Mesendoderm (in vitro differentiated cells): ENCODE results near the gene RGS6.

ENCODE experiments used
- DNase-seq: peaks from one replicate; pipeline ENCODE4 v3.0.0; 2013
- H2AK5ac ChIP-seq: 2 replicates; pipeline ENCODE4 v1.6.1; 2013; ENCODE audit warnings: low read length, inconsistent platforms
- H2BK120ac ChIP-seq: 2 replicates; pipeline ENCODE4 v1.6.1; 2013; ENCODE audit warnings: low read depth, mild to moderate bottlenecking, low read length, moderate library complexity, mixed read lengths
- H2BK15ac ChIP-seq: replicated peaks from 2 replicates; pipeline ENCODE4 v1.6.1; 2013; ENCODE audit warnings: low read depth, mild to moderate bottlenecking, moderate library complexity
- H2BK5ac ChIP-seq: 2 replicates; pipeline ENCODE4 v1.6.1; 2013; ENCODE audit warnings: low read length, inconsistent platforms
- H3K18ac ChIP-seq: 2 replicates; pipeline ENCODE4 v1.6.1; 2013; ENCODE audit warnings: mild to moderate bottlenecking, low read length, mixed read lengths
- H3K23ac ChIP-seq: one replicate; pipeline ENCODE4 v1.6.1; 2013; ENCODE audit warnings: low read length
- H3K27ac ChIP-seq: 2 replicates; pipeline ENCODE4 v1.5.1; 2013; ENCODE audit warnings: low read depth, mild to moderate bottlenecking, inconsistent platforms, low read length, moderate library complexity
- H3K27me3 ChIP-seq: 2 replicates; pipeline ENCODE4 v1.6.1; 2013; ENCODE audit warnings: low read length, control low read depth, mild to moderate bottlenecking, inconsistent platforms; ENCODE audit not compliant: insufficient read depth, poor library complexity
- H3K36me3 ChIP-seq: 2 replicates; pipeline ENCODE4 v1.6.1; 2013; ENCODE audit warnings: low read length, inconsistent platforms; ENCODE audit not compliant: control insufficient read depth, insufficient read depth
- H3K4ac ChIP-seq: one replicate; pipeline ENCODE4 v1.6.1; 2013; ENCODE audit warnings: low read depth, mild to moderate bottlenecking, low read length, moderate library complexity
- H3K4me1 ChIP-seq: 2 replicates; pipeline ENCODE4 v1.6.1; 2013; ENCODE audit warnings: low read depth, low read length, inconsistent platforms; ENCODE audit not compliant: control insufficient read depth
- H3K4me2 ChIP-seq: 2 replicates; pipeline ENCODE4 v1.6.1; 2013; ENCODE audit warnings: low read length
- H3K4me3 ChIP-seq: 2 replicates; pipeline ENCODE4 v1.5.1; 2013; ENCODE audit warnings: mild to moderate bottlenecking, low read length
- H3K56ac ChIP-seq: one replicate; pipeline ENCODE4 v1.6.1; 2013; ENCODE audit warnings: low read length
- H3K79me1 ChIP-seq: 2 replicates; pipeline ENCODE4 v1.6.1; 2013; ENCODE audit warnings: low read length, inconsistent platforms
- H3K79me2 ChIP-seq: 2 replicates; pipeline ENCODE4 v1.6.1; 2013; ENCODE audit warnings: mild to moderate bottlenecking, low read length; ENCODE audit not compliant: control insufficient read depth, insufficient read depth
- H3K9ac ChIP-seq: 2 replicates; pipeline ENCODE4 v1.6.1; 2013; ENCODE audit warnings: low read length, inconsistent platforms
- H4K5ac ChIP-seq: one replicate; pipeline ENCODE4 v1.6.1; 2013; ENCODE audit warnings: low read length
- H4K8ac ChIP-seq: one replicate; pipeline ENCODE4 v1.6.1; 2013; ENCODE audit warnings: low read depth, mild to moderate bottlenecking, control low read depth, low read length, moderate library complexity
- WGBS: extraction: QIAGEN DNeasy Blood & Tissue Kit; methylation state at CpG from one replicate; pipeline ENCODE4 v1.1.7; 2013; ENCODE audit warnings: low lambda C conversion rate, missing lambda C conversion rate; ENCODE audit not compliant: insufficient coverage; ENCODE audit errors: extremely low coverage; 5-methylcytosine and 5-hydroxymethylcytosine counted together

RGS6 gene

GRCh38 chr14:72434856-72435255 is 502.6 kb downstream of the RGS6 start:
- Histone ChIP-seq H3K4me1 (peaks cover 2% of the 10 kb centered on the region), H3K4ac (no peak overlapping the region), H3K79me1 (no peaks in the 10 kb centered on the region), H3K9ac (no peak overlapping the region), H2BK5ac (no peak overlapping the region), H3K27me3 (no peaks in the 10 kb centered on the region), H2BK120ac (no peak overlapping the region), H4K5ac (no peak overlapping the region), H3K4me2 (no peak overlapping the region), H3K79me2 (no peaks in the 10 kb centered on the region), H3K27ac (no peak overlapping the region), H3K18ac (no peak overlapping the region), H3K23ac (no peak overlapping the region), H3K56ac (no peak overlapping the region), H3K4me3 (no peak overlapping the region), H4K8ac (no peak overlapping the region), H3K36me3 (no peaks in the 10 kb centered on the region), H2AK5ac (no peak overlapping the region), H2BK15ac (no peak overlapping the region)
- no peak for DNase-seq
- no CpG with 5 or more reads among the region's 2 CpGs for WGBS

DNA sequence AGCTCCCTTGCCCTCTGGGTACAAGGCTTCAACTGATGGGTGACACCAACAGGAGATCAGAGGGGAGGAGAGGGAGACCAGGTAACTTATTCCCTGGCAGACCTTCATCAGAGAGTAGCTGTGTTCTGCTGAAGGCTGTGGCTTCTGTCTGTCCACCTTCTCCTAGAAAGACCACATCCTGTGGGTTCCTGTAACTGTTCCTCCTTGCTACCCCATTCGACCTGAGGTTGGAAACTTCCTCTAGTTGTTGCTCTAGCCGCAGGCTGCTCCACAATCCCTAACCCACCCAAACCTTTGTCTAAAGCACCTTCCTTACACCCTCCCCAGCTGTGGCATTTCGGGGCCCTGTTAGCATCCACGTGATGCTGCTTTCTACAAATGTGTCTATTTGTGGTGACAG is 507.5 kb downstream of the RGS6 start:
- DNase-seq: no peak
- H2BK15ac ChIP-seq: no peak overlapping the region
- H3K4me3 ChIP-seq: no peak overlapping the region
- H3K79me2 ChIP-seq: no peaks in the 10 kb centered on the region
- no peak overlapping the region for H3K4me2 ChIP-seq
- WGBS: no CpG with 5 or more reads among the region's 4 CpGs
- no peak overlapping the region for H3K4ac ChIP-seq
- peaks cover 2% of the 10 kb centered on the region for H3K4me1 ChIP-seq
- H3K23ac ChIP-seq: no peak overlapping the region
- H2BK5ac ChIP-seq: no peak overlapping the region
- no peak overlapping the region for H3K27ac ChIP-seq
- no peak overlapping the region for H3K18ac ChIP-seq
- H4K5ac ChIP-seq: no peak overlapping the region
- no peaks in the 10 kb centered on the region for H3K36me3 ChIP-seq
- no peak overlapping the region for H3K9ac ChIP-seq
- no peak overlapping the region for H2AK5ac ChIP-seq
- no peaks in the 10 kb centered on the region for H3K27me3 ChIP-seq
- no peak overlapping the region for H3K56ac ChIP-seq
- H2BK120ac ChIP-seq: no peak overlapping the region
- H4K8ac ChIP-seq: no peak overlapping the region
- H3K79me1 ChIP-seq: no peaks in the 10 kb centered on the region

- Histone ChIP-seq H3K9ac (no peak overlapping the region), H3K36me3 (no peaks in the 10 kb centered on the region), H2BK15ac (no peak overlapping the region), H2AK5ac (no peak overlapping the region), H3K4me3 (no peak overlapping the region), H3K18ac (no peak overlapping the region), H3K79me1 (no peaks in the 10 kb centered on the region), H3K79me2 (no peaks in the 10 kb centered on the region), H2BK120ac (no peak overlapping the region), H4K5ac (no peak overlapping the region), H3K27ac (no peak overlapping the region), H3K4me1 (no peaks in the 10 kb centered on the region), H2BK5ac (no peak overlapping the region), H3K4me2 (no peak overlapping the region), H3K56ac (no peak overlapping the region), H4K8ac (no peak overlapping the region), H3K23ac (no peak overlapping the region), H3K4ac (no peak overlapping the region), H3K27me3 (no peaks in the 10 kb centered on the region)
- WGBS: no CpG with 5 or more reads among the region's 2 CpGs
- DNase-seq: no peak
These were observed 511.0 kb downstream of the RGS6 start for GRCh38 chr14:72443256-72443655.

GRCh38 chr14:72443991-72444441 is 511.8 kb downstream of the RGS6 start:
- H3K79me2 ChIP-seq: no peaks in the 10 kb centered on the region

DNA sequence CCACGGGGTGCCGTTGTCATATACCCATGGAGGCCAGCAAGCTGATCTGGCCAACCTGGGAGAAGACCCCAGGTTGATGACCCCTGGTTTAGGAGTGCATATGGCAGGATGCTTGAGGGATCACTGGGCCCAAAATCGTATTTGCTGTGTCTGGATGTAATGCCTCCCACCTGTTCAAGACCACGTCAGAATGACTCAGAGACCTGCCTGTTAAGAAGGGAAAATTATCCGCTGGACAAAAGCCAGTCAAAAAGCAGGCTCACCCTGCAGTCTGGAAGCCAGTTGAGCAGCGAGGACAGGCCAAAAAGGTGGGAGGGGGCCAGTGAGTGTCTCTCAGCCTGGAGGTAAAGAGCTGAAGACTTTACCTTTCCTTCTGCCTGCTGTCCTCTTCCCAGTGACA is 512.5 kb downstream of the RGS6 start:
- Histone ChIP-seq H3K36me3 (no peaks in the 10 kb centered on the region), H2BK5ac (no peak overlapping the region), H3K4ac (no peak overlapping the region), H3K4me1 (no peaks in the 10 kb centered on the region), H3K56ac (no peak overlapping the region), H2AK5ac (no peak overlapping the region), H3K27me3 (no peaks in the 10 kb centered on the region), H3K79me1 (no peaks in the 10 kb centered on the region), H3K23ac (no peak overlapping the region), H2BK120ac (no peak overlapping the region), H3K9ac (no peak overlapping the region), H3K4me3 (no peak overlapping the region), H2BK15ac (no peak overlapping the region), H3K18ac (no peak overlapping the region), H4K5ac (no peak overlapping the region), H3K27ac (no peak overlapping the region), H3K79me2 (no peaks in the 10 kb centered on the region), H3K4me2 (no peak overlapping the region), H4K8ac (no peak overlapping the region)
- DNase-seq: no peak
- WGBS: no CpG with 5 or more reads among the region's 6 CpGs

More at GRCh38 chr14:72443991-72444441, 511.8 kb downstream of the RGS6 start:
- Histone ChIP-seq H3K4ac (no peak overlapping the region), H3K27ac (no peak overlapping the region), H3K4me3 (no peak overlapping the region), H3K27me3 (no peaks in the 10 kb centered on the region), H3K79me1 (no peaks in the 10 kb centered on the region), H3K4me1 (no peaks in the 10 kb centered on the region), H3K56ac (no peak overlapping the region), H2BK15ac (no peak overlapping the region), H3K23ac (no peak overlapping the region), H2AK5ac (no peak overlapping the region), H4K5ac (no peak overlapping the region), H3K4me2 (no peak overlapping the region), H4K8ac (no peak overlapping the region), H2BK5ac (no peak overlapping the region), H3K36me3 (no peaks in the 10 kb centered on the region), H3K9ac (no peak overlapping the region), H3K18ac (no peak overlapping the region), H2BK120ac (no peak overlapping the region)
- no CpG with 5 or more reads among the region's 8 CpGs for WGBS
- no peak for DNase-seq

GRCh38 chr14:72448212-72448611 is 516.0 kb downstream of the RGS6 start:
- H3K18ac ChIP-seq: no peak overlapping the region
- no peak overlapping the region for H2BK15ac ChIP-seq
- H3K56ac ChIP-seq: no peak overlapping the region
- H2BK5ac ChIP-seq: no peak overlapping the region
- no peak for DNase-seq
- H3K9ac ChIP-seq: no peak overlapping the region
- no peak overlapping the region for H3K27ac ChIP-seq
- no peaks in the 10 kb centered on the region for H3K36me3 ChIP-seq
- no peak overlapping the region for H2AK5ac ChIP-seq
- H4K8ac ChIP-seq: no peak overlapping the region
- no peak overlapping the region for H3K23ac ChIP-seq
- peaks cover 3% of the 10 kb centered on the region for H3K4me1 ChIP-seq
- no peak overlapping the region for H3K4me3 ChIP-seq
- H3K4me2 ChIP-seq: no peak overlapping the region
- H2BK120ac ChIP-seq: no peak overlapping the region
- H3K27me3 ChIP-seq: no peaks in the 10 kb centered on the region
- no CpG with 5 or more reads among the region's 2 CpGs for WGBS
- H4K5ac ChIP-seq: no peak overlapping the region
- no peaks in the 10 kb centered on the region for H3K79me2 ChIP-seq
- no peak overlapping the region for H3K4ac ChIP-seq
- H3K79me1 ChIP-seq: no peaks in the 10 kb centered on the region
